Activated naive CD4-positive, alpha-beta T cell treated with anti-CD3 and anti-CD28 coated beads, Interleukin-2, amount 50 U/mL, for 72 hours (primary cell): ENCODE data around the gene TMEM97. TPM values are rescaled to one million over a fixed set of nuclear protein-coding genes. Genes with fewer than 3 reads are reported as not detected.

Experiments
- ATAC-seq, 2 donors: fragments of 150-1000 bp; cut with Tn5 transposase; 2 replicates each; pipeline ENCODE4 v1.10.0; 2021; ENCODE audit warnings: mild to moderate bottlenecking in 2 of 2, moderate library complexity in 2 of 2
- DNase-seq, 2 donors: peaks; one replicate each; pipeline ENCODE4 v3.0.0; 2021 to 2022; ENCODE audit warnings: low spot score in 2 of 2
- H3K27ac Mint-ChIP-seq, 2 donors: one replicate each; pipeline ENCODE4 v1.8.0; 2022; ENCODE audit warnings: mild to moderate bottlenecking in 2 of 2, mixed read lengths in 2 of 2
- H3K36me3 Mint-ChIP-seq, 2 donors: one replicate each; pipeline ENCODE4 v1.8.0; 2022; ENCODE audit warnings: mixed read lengths in 2 of 2
- H3K9me3 Mint-ChIP-seq, 2 donors: one replicate each; pipeline ENCODE4 v1.8.0; 2022; ENCODE audit warnings: mixed read lengths in 2 of 2
- total RNA-seq, 2 donors: library from RNA; stranded (reverse); gene quantifications; one replicate each; pipeline ENCODE4 v1.2.3, GENCODE V29; 2022

The TMEM97 gene
- total RNA-seq, 2 donors from 2014 or later, result 24.5 to 31.1 TPM

DNA sequence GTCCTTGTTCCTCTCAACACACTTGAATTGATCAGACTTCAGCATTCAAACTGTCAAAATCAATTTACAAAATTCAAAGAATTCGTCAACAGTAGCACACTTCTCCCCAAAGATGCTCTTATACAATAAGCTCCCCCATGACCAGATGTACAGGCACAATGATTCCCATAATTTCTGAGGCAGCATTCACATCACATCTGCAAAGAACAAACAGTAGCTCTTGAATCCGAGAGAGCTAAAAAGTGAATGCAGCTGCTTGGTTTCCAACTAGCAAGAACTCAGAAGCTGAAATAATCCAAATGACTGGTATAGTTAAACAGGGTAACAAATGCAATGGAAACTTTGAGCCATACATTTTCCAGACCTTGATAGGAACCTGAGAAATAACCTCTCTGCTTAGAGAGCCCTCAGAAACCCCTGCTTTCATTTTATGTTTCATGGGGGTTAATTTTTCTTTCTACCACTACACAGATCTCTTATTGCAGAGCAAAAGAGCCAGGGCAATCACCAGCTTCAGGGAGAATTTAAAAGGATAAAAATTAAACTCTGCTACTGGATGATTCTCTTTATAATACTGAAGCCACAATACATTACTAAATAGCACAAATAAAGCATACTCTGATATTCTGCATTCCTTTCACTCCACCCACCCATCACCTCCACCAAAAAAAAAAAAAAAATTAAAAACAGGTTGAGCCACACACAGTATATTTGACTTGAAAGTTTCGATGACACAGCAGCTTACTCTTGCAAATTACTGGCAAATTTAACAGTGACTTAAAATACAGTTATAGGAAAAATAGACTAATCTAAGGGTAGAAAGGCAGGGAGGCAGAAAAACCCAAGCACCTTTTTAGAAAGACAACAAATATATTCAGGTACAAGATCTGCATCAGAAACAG lies 23.1 kb upstream of the TMEM97 start:
- peak; percentile 56 to 92 for ATAC-seq
- DNase-seq, result no peak
- Mint-ChIP-seq H3K36me3 (no peaks in the 10 kb centered on the region), H3K9me3 (no peaks in the 10 kb centered on the region), H3K27ac (peak overlapping the region; percentile 2 to 72)

DNA sequence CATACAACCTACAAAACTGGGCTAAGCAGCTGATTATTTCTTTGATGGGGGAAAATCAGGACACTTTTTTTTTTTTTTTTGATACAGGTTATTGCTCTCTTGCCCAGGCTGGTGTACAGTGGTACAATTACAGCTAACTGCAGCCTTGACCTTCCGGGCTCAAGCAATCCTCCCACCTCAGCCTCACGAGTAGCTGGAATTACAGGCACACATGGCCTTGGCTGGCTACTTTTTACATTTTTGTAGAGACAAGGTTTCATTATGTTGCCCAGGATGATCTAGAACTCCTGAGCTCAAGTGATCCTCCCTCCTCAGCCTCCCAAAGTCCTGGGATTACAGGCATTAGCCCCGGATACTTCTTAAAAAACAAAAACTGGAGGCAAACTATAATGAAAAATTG lies 20.6 kb upstream of the TMEM97 start:
- Mint-ChIP-seq H3K27ac (no peak overlapping the region), H3K36me3 (no peaks in the 10 kb centered on the region), H3K9me3 (no peaks in the 10 kb centered on the region)
- no peak for ATAC-seq
- no peak for DNase-seq

- ATAC-seq, result no peak
- H3K9me3 Mint-ChIP-seq, result no peaks in the 10 kb centered on the region
- no peak for DNase-seq
- H3K36me3 Mint-ChIP-seq, result no peaks in the 10 kb centered on the region
- no peak overlapping the region for H3K27ac Mint-ChIP-seq
Measured at GRCh38 chr17:28306954-28307401, 12.0 kb upstream of the TMEM97 start.

- Mint-ChIP-seq H3K36me3 (peaks cover 0 to 7% of the 10 kb centered on the region in 2 donors), H3K27ac (no peak overlapping the region), H3K9me3 (no peaks in the 10 kb centered on the region)
- no peak for ATAC-seq
- DNase-seq, result no peak
Measured at GRCh38 chr17:28313841-28314240, 5.2 kb upstream of the TMEM97 start.

- DNase-seq, result no peak
- ATAC-seq, result no peak
- Mint-ChIP-seq H3K9me3 (no peaks in the 10 kb centered on the region), H3K36me3 (peaks cover 17 to 29% of the 10 kb centered on the region in 2 donors), H3K27ac (no peak overlapping the region)
Measured at GRCh38 chr17:28315846-28316705, 2.9 kb upstream of the TMEM97 start.

- Mint-ChIP-seq H3K36me3 (peaks cover 17 to 33% of the 10 kb centered on the region in 2 donors), H3K9me3 (no peaks in the 10 kb centered on the region), H3K27ac (peak overlapping the region; percentile 22 to 85)
- no peak for DNase-seq
- ATAC-seq, result no peak
Measured at GRCh38 chr17:28317099-28317965, 1.7 kb upstream of the TMEM97 start.

- peak in 1 of 2 donors; percentile 30 for DNase-seq
- ATAC-seq, result peak; percentile 2 to 6
- Mint-ChIP-seq H3K9me3 (no peaks in the 10 kb centered on the region), H3K36me3 (peaks cover 17 to 33% of the 10 kb centered on the region in 2 donors), H3K27ac (peak overlapping the region in 1 of 2 donors; percentile 85)
Measured at GRCh38 chr17:28317966-28318758, 838 bp upstream of the TMEM97 start.

DNA sequence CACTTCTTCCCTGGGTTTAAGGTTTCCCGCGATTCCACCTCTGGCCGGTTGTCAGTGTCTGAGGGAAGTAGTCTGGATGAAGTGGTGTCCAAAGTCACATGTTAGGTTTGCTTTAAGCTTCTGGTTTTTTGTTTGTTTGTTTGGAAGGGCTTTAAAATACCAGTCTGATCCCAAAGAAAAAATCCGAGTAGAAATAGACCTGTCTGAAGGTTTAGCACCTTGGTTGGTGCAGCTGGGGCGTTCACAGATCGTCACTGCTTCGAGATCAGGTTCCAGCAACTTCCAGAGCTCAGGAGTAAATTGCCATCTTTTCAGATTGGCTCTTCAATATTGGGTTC lies 567 bp downstream of the TMEM97 start:
- DNase-seq (no peak), ATAC-seq (no peak)
- Mint-ChIP-seq H3K27ac (peak overlapping the region; percentile 85 to 94), H3K36me3 (peaks cover 17 to 33% of the 10 kb centered on the region in 2 donors), H3K9me3 (no peaks in the 10 kb centered on the region)

DNA sequence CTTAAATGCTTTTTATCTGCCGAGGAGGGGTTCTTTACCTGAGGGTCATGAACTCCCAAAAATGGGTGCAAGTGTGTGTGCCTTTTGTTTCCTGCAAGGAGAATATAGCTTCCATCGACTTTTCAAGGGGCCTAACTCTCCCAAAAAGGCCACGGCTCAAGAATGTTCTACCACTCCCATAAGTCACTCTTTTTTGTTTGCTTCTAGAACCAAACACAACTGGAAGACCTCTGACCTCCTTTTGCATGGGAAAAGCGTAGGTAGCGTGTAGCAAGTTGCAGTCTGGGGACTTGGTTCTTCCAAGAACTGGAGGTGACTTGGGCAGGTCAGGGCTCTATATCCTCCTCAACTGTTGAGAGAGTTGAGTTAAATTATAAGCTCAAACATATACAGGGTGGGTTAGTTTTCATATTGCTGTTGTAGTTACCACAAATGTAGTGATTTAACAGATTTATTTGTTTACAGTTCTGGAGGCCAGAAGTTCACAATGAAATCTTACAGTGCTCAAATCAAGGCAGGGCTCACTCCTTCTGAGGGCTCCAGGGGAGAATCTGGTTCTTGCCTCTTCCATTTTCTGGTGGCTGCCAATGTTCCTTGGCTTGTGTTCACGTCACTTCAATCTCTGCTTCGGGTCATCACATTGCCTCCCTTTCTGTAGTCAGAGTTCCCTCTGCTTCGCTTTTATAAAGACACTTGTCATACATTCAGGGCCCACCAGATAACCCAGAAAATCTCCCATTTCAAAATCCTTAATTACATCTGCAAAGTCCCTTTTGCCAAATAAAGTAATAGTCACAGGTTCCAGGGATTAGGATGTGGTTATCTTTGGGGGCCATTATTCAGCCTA lies 1.4 kb downstream of the TMEM97 start:
- no peak for DNase-seq
- Mint-ChIP-seq H3K27ac (peak overlapping the region; percentile 85 to 94), H3K9me3 (no peaks in the 10 kb centered on the region), H3K36me3 (peaks cover 17 to 33% of the 10 kb centered on the region in 2 donors)
- no peak for ATAC-seq

DNA sequence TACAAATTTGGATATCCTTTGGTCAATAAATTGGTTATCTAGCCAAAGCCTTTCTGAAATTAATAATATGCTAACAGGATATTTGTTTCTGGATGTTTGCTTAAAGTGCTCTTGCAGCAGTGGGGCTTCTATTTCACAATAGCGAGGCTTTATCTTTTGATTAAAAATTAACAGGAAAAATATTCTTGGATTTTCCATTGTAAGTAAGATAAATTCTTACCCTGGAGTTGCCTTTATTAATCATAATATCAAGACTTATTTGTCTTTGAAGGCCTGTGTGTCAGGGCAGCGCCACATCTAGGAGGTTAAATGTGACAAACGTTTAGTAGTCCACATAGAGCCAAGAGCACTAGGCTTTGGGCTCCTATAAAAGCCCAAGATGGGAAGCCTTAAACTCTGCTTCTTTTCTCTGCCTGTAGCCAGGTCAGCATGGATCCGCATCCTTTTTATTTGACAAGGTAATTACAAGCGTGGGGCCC lies 5.3 kb downstream of the TMEM97 start:
- DNase-seq, result no peak
- peaks cover 28 to 35% of the 10 kb centered on the region in 2 donors for H3K36me3 Mint-ChIP-seq
- ATAC-seq, result no peak
- no peak overlapping the region for H3K27ac Mint-ChIP-seq
- H3K9me3 Mint-ChIP-seq, result no peaks in the 10 kb centered on the region

DNA sequence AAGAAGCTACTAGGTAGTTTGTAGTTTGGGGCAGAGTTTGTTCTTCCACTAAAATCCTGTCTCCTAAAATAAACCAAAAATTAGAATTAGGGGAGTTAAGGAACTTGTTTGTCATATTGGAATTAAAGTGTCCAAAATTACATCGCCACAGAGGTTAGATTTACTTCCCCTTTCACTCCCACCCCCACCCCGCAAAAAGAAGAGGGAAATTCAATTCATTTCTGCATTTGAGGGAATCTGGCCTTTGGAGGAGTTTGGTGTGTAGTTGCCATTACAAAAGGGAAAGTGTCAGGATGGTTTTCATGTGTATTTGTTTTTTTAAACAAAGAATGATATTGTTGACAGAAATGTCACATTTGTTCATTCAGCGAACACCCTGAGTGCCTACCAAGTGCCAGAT lies 5.8 kb downstream of the TMEM97 start:
- H3K27ac Mint-ChIP-seq, result no peak overlapping the region
- DNase-seq, result no peak

DNA sequence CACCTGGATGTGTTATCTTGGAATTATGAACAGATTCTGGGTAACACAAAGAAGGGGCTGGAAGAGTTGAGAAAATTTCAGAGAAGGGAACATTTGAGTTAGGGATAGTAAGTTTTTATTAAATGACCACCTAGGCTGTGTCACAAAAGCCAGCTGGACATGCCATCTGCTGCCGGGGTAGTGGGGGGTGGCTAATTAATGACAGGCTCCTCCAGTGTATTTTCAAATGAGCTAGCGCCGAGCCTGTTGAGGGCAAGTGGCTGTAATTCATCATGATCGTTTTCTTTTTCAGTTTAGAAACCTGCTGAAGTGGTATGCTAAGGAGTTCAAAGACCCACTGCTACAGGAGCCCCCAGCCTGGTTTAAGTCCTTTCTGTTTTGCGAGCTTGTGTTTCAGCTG lies 6.2 kb downstream of the TMEM97 start:
- H3K27ac Mint-ChIP-seq, result no peak overlapping the region
- no peak for DNase-seq
- peaks cover 19 to 26% of the 10 kb centered on the region in 2 donors for H3K36me3 Mint-ChIP-seq
- ATAC-seq, result no peak
- H3K9me3 Mint-ChIP-seq, result no peaks in the 10 kb centered on the region

More for the DNA sequence above, 5.8 kb downstream of the TMEM97 start:
- ATAC-seq, result no peak
- Mint-ChIP-seq H3K9me3 (no peaks in the 10 kb centered on the region), H3K36me3 (peaks cover 24 to 30% of the 10 kb centered on the region in 2 donors)

DNA sequence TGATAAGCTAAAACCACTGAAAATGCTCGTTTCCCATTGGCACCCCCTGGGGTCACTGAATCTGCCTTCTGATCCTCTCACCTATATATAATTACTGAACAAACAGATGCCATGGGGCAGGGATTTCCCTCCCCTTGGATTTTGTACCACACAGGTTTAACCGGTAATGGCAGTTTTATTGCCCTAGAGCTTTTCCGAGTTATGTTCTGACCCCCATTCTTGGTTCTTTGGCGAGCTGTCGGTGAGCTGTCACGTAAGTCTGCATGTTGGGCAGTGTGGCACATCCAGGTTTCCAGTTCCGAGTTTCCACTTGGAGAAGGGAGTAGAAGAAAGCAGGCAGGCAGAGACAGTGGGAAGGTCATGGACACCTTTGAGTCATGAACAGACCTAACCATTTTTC lies 7.1 kb downstream of the TMEM97 start:
- ATAC-seq, result no peak
- H3K36me3 Mint-ChIP-seq, result peaks cover 12 to 17% of the 10 kb centered on the region in 2 donors
- H3K27ac Mint-ChIP-seq, result peak overlapping the region in 1 of 2 donors; percentile 58
- DNase-seq, result no peak
- no peaks in the 10 kb centered on the region for H3K9me3 Mint-ChIP-seq

- no peaks in the 10 kb centered on the region for H3K9me3 Mint-ChIP-seq
- peak overlapping the region; percentile 61 to 90 for H3K27ac Mint-ChIP-seq
- DNase-seq (peak in 1 of 2 donors; percentile 33), ATAC-seq (peak; percentile 99)
- peaks cover 12 to 14% of the 10 kb centered on the region in 2 donors for H3K36me3 Mint-ChIP-seq
Measured at GRCh38 chr17:28327031-28327607, 8.1 kb downstream of the TMEM97 start.
